Measurements from ENCODE around the gene ST8SIA6. TPM values are rescaled to one million over a fixed set of nuclear protein-coding genes. Genes with fewer than 3 reads are reported as not detected.

ST8SIA6 gene
- total and polyA plus RNA-seq, 9 of the 15 experiments (the other 6 are each of a cell fraction or from before 2014, with no cell fraction given) = 0.69 to 6.7 (median 5.0) TPM

- TF ChIP-seq ZNF23 (CRISPR knock-in tag; IDR thresholded peaks at IDR 0.05) (no peak), NFRKB (IDR thresholded peaks at IDR 0.05; ENCODE audit: low read depth) (0 out of 2 replicates have a peak, but pooled peaks have one; percentile 26), MBD2 (IDR thresholded peaks at IDR 0.05; ENCODE audit: borderline replicate concordance, low read depth) (no peak), HLTF (IDR thresholded peaks at IDR 0.05) (0 out of 2 replicates have a peak, but pooled peaks have one; percentile 46), CBX3 (IDR thresholded peaks at IDR 0.05; ENCODE audit: borderline replicate concordance in 1 of 2, low read length in 2 of 2) (no peak), ARHGAP35 (IDR thresholded peaks at IDR 0.05; ENCODE audit: partially characterized antibody) (no peak), CHD2 (IDR thresholded peaks at IDR 0.05; ENCODE audit: low read depth, low read length) (no peak), SIRT6 (IDR thresholded peaks at IDR 0.05; ENCODE audit: low read depth, low read length) (no peak), NR3C1 (CRISPR knock-in tag; IDR thresholded peaks at IDR 0.05) (no peak), ZBTB9 (CRISPR knock-in tag; IDR thresholded peaks at IDR 0.05) (no peak), MCM2 (IDR thresholded peaks at IDR 0.05; ENCODE audit: low read depth) (no peak), SRSF1 (IDR thresholded peaks at IDR 0.05; ENCODE audit: low read depth, low read length) (no peak), SAFB (IDR thresholded peaks at IDR 0.05; ENCODE audit: borderline replicate concordance, low read depth, low read length) (no peak), L3MBTL2 (IDR thresholded peaks at IDR 0.05) (peak; percentile 67), NCOA2 (IDR thresholded peaks at IDR 0.05; ENCODE audit: partially characterized antibody in 2 of 2) (peak in 1 of 2 experiments; percentile 23), JUNB (CRISPR knock-in tag; conservative IDR thresholded peaks at IDR 0.05) (no peak)
Measured at GRCh38 chr10:17415046-17415658, 39.2 kb downstream of the ST8SIA6 start (continued).

Measured in K562 (cell line).